GM18868 (cell line): ENCODE results near the gene DISP2.

Source experiments
- ATAC-seq: cut with Tn5 transposase; IDR thresholded peaks from one replicate; pipeline ENCODE4 v1.9.1; 2021; ENCODE audit warnings: mild to moderate bottlenecking, moderate library complexity; ENCODE audit not compliant: unreplicated experiment

DISP2 gene

DNA sequence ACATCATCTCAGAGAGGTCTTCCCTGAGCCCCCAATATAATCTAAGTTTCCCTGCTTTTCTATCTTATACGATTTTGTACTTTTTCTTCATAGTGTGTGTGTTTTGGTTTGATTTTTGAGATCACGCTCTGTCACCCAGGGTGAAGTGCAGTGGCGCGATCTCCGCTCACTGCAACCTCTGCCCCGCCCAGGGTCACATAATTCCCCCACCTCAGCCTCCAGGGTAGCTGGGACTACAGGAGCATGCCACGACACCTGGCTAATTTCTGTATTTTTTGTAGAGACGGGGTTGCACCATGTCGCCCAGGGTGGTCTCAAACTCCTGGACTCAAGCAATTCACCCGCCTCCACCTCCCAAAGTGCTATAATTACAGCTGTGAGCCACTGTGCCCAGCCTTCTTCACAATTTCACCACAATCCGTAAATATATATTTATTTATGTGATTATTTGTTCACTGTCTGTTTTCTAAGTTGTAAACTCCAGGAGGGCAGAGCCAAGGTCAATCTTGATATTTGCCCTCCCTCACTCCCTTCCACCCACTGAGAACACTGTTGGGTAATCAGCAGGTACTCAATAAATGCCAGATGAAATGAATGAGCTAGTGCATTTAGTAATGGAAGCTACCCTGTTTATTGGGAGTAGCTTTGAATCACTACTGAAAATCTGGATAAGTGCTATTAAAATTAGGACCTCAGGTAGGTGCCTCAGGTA lies 24.0 kb downstream of the DISP2 start:
- ATAC-seq, result no peak

DNA sequence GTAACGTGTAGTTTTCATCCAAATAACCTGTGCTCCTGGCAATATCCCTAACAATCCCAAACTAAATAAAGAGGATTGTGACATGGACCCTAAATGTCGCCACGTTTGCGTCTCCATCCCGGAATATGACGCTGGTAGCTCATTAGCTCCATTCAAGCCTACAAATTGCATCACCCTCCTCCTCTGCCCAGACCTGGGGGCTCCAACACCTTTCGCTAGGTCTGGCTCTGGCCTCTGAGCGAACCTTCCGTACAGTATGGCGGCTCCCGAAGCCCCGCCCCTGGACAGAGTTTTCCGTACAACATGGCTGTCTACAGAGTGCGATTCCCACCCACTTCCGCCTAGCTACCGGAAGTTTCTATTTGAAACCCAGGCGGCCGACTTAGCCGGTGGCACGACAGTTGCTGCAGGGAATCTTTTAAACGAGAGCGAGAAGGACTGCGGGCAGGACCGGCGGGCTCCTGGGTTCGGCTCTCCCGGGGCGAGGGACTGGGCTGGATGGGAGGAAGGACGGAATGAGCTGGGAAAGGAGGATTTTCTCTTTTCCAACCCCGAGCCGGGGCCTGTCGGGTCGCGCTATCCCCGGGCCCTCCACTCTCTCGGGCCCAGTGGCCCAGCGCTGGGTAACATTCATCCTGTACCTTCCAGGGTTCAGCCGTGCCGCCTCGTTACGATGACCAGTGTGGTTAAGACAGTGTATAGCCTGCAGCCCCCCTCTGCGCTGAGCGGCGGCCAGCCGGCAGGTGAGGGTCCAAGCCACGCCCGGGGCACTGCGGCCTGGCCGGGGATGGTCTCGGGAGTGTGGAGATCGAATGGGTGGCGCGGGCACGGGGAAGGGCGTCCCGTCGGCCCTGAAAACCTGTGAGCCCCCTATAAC lies 24.8 kb downstream of the DISP2 start, which contains the start of gene KNSTRN:
Gene KNSTRN, plus strand, starts transcription at position 142 of the 877 bp plus-strand sequence. Its CDS starts 115 bp downstream, at position 257.
- ATAC-seq, result peak; percentile 97

- no peak for ATAC-seq
Observed at GRCh38 chr15:40386480-40386879, 28.5 kb downstream of the DISP2 start.

DNA sequence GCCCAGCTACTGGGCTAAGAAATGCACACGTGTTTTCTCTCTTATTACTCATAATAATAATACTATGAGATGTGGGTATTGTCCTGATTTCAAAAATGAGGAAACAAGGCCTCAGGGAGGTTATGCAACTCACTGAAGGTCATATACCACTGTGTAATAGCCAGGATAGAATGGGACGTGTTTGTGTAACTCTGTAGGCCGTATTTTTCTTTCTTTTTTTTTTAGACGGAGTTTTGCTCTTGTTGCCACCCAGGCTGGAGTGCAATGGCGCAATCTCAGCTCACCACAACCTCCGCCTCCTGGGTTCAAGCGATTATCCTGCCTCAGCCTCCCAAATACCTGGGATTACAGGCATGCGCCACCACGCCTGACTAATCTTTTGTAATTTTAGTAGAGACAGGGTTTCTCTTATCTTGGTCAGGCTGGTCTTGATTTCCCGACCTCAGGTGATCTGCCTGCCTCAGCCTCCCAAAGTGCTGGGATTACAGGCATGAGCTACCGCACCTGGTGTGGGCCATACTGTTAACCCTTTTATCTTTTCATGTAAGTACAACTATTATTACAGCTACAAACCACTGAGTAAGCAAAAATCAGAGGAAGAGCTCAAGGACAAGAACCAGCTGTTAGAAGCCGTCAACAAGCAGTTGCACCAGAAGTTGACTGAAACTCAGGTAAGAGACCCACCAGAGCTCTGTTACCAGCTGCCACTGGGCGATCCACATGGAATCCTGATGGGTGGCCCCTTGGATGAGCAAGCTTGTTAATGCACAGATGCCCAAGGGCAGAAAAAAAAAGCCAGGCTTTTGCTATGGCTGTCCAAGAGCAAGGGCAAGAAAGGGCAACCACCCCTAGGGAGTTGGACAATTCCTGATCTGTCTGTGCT lies 31.2 kb downstream of the DISP2 start:
- no peak for ATAC-seq

DNA sequence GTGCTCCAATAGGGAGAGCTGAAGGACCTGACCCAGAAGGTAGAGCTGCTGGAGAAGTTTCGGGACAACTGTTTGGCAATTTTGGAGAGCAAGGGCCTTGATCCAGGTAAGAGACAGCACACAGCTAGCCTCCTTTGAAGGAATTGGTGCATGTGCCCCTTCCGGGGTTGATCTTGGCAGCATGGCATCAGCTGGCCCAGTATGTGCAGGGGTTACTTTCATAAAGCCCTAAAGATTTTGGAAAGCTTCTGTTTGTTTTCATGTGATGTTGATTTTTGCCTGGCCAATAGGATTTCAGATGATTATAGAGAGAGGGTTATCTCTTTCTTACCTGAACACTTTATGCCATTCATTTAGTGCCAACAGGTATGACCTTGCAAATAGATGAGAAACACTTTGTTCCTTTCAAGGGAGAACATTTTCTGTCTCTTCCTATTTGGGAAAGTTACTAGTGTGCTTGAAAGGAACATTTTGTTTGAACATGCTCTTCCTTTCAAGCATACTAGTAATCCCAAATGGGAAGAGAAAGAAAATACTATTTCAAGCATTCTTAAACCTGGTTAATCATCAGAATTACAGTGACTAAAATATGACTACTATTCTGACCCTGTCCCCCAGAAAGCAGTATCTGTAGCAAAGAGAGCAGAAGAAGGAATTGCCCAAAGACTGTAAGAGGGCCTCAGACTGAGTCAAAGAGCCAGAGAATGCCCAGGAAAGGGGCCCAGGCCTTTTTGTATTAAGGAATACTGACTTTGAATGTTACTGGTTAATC lies 32.0 kb downstream of the DISP2 start:
- ATAC-seq, result no peak

DNA sequence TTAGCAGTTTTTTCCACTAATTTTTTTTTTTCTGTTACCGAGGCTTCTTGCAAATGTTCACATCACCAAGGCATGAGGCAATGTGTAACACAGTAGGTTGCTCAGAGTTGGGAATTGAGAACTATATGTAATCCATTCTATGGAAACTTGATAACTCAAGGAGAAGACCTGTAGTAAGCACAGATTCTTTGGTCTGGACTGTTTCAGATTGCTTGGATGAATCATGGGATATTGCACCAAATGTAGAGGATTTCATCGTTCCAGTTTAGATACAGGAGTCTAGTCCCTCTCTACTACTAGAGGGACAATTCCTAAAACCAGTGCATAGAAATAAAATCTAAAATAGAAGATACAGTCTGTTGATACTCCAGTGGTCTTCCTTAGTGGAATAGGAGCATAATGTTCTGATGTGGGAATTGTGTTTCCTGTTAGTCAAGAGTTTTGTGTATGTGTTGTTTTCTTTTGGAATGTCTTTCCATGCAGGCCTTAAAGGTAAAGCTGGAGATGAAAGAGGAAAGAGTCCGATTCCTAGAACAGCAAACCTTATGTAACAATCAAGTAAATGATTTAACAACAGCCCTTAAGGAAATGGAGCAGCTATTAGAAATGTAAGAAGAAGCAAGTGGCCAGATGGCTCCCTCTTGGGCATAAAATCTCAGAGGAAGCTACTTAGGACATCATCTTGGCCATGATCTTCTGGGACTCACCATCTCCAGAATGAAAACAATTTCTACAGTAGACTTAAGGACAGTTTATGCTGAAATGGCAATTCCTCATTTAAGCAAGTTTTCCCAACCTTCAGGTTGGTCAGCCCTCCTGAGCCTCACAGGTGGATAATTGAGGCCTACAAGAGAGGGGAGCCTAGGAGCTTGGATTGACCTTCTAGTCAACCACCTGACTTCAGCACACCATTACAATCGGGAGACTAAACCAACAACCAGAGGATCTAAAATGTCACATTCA lies 35.2 kb downstream of the DISP2 start:
- ATAC-seq, result no peak

- ATAC-seq, result no peak
Observed at GRCh38 chr15:40397688-40398412, 39.8 kb downstream of the DISP2 start.

DNA sequence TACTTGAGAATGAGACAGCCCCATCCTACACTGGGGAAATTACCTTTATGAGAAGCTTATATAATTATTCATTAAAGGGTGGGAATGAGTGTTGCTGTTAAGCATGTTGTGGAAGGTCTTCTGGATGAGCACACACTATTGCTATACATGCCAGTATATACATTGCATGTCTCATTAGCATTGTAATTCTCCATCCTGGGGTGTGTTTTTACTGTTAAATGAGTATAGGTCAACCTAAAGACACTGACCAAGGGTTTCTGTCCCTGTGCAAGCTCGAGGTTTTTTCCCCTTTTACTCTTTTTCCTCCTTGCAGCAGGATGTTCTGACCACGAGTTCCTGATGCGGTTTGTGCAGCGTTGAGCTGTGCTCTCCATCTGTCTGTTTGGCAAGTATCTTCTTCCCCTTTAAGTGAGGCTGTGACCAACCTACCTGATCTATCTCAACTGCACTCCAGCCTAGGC lies 40.4 kb downstream of the DISP2 start:
- ATAC-seq, result peak; percentile 70

DNA sequence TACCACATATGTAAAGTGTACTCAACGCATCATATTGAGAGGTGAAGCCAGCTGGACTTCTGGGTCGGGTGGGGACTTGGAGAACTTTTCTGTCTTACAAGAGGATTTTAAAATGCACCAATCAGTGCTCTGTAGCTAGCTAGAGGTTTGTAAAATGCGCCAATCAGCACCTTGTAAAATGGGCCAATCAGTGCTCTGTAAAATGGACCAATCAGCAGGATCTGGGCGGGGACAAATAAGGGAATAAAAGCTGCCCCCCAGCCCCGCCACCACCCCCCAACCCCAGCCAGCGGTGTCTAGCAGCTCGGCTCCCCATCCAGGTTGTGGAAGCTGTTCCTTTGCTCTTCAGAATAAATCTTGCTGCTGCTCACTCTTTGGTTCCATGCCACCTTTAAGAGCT lies 41.4 kb downstream of the DISP2 start:
- no peak for ATAC-seq

- ATAC-seq, result peak; percentile 90
Observed at GRCh38 chr15:40405501-40406381, 47.7 kb downstream of the DISP2 start, which contains the start of gene IVD. Gene IVD (plus strand): TSS chr15:40405795. CDS start chr15:40405828, 33 bp downstream.

GRCh38 chr15:40407330-40407990 lies 49.4 kb downstream of the DISP2 start:
- ATAC-seq, result peak; percentile 37

DNA sequence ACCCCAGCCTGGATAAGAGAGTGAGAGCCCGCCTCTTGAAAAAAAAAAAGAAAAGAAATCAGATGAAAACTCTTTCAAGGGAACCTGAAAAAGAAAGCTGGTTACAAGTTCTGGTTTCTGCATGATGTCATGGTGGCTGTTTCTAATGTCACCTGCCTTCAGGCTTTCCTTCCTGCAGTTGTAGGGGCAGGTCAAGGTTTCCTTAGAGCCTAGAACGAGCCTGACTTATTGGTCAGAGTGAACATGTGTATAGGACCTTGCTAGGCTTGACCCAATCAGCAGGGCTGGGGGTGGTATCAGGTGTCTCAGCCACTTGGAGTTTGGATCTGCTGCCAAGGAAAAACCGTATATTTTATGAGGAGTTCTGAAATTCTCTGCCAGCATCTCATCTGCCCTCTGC lies 51.3 kb downstream of the DISP2 start:
- no peak for ATAC-seq

- ATAC-seq, result no peak
Observed at GRCh38 chr15:40410476-40410875, 52.5 kb downstream of the DISP2 start.

GRCh38 chr15:40412095-40412759 lies 54.2 kb downstream of the DISP2 start:
- no peak for ATAC-seq

DNA sequence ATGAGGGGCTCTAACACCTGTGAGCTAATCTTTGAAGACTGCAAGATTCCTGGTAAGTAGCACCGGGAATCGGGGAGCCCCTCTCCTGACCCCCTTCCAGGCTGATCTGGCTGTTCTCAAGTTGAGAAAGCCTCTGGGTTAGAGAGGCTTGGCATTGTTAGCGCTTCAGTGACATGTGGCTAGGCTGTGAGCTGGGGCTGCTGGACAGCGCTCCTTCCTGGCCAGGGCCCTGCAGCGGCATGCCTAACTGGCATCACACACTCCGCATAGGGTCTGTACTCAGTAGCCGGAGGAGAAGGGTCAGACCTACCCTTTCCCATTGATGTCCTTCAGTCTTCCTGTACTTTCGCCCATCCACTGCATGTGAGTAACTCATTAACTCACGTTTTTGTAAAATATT lies 55.0 kb downstream of the DISP2 start:
- ATAC-seq, result no peak

DNA sequence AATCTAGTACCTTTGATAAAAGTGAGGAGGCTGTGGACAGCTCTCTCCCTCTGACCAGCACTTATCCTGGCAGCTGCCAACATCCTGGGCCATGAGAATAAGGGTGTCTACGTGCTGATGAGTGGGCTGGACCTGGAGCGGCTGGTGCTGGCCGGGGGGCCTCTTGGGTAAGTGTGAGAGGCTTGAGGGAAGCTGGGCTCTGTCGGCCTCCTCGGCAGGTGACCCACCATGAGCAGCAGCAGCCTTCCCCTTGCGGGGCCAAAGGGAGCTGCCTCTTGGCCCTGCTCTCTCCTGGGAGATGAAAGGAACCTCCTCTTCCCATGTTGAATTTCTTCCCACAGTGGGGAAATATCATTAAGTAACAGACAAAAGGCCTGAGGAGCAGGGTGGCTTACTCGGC lies 56.8 kb downstream of the DISP2 start:
- no peak for ATAC-seq
